Keratinocyte (primary cell): ENCODE measurements around the gene CPA3. TPM values are rescaled to one million over a fixed set of nuclear protein-coding genes. Genes with fewer than 3 reads are reported as not detected.

Source experiments
- DNase-seq: peaks from one replicate; pipeline ENCODE4 v3.0.0-alpha.2; 2011; ENCODE audit warnings: low read depth, missing footprints, low spot score
- FAIRE-seq: peaks from 2 replicates; lab custom pipeline; 2011; peaks lifted over from hg19 to GRCh38; lab: Jason Lieb, UNC
- H2AFZ ChIP-seq: 2 replicates; pipeline ENCODE4 v1.6.0; 2012; ENCODE audit warnings: low read length, control low read depth, inconsistent platforms; ENCODE audit not compliant: control insufficient read depth
- H3K27ac ChIP-seq: 2 replicates; pipeline ENCODE4 v1.5.1; 2011; ENCODE audit warnings: low read length; ENCODE audit not compliant: control insufficient read depth, insufficient read depth
- H3K27me3 ChIP-seq: 3 replicates; pipeline ENCODE4 v1.6.0; 2011; ENCODE audit warnings: low read length; ENCODE audit not compliant: control insufficient read depth, insufficient read depth; ENCODE audit errors: extremely low read depth
- H3K36me3 ChIP-seq, 2 experiments: 2 replicates in 1 of 2; 3 replicates in 1 of 2; pipeline ENCODE4 v1.5.1; 2011; ENCODE audit warnings: low read length in 2 of 2, mild to moderate bottlenecking in 1 of 2; ENCODE audit not compliant: control insufficient read depth in 2 of 2, insufficient read depth in 2 of 2; ENCODE audit errors: extremely low read depth in 1 of 2
- H3K4me1 ChIP-seq: 3 replicates; pipeline ENCODE4 v1.5.1; 2011; ENCODE audit warnings: low read length; ENCODE audit not compliant: control insufficient read depth, insufficient read depth; ENCODE audit errors: extremely low read depth
- H3K4me2 ChIP-seq: 3 replicates; pipeline ENCODE4 v1.6.0; 2011; ENCODE audit warnings: low read depth, low read length; ENCODE audit not compliant: control insufficient read depth, insufficient read depth; ENCODE audit errors: extremely low read depth
- H3K4me3 ChIP-seq, 3 experiments: fragments of 200-600 bp in 1 of 3; sonication (generic) in 1 of 3; 2 replicates in 2 of 3; 3 replicates in 1 of 3; pipeline ENCODE4 v1.5.1; 2011 to 2016; ENCODE audit warnings: low read length in 3 of 3, mild to moderate bottlenecking in 3 of 3, control low read depth in 2 of 3, inconsistent platforms in 1 of 3, low read depth in 1 of 3, mixed read lengths in 1 of 3, mixed run types in 1 of 3, moderate library complexity in 1 of 3; ENCODE audit not compliant: control insufficient read depth in 2 of 3, insufficient read depth in 2 of 3; ENCODE audit errors: extremely low read depth in 1 of 3
- H3K79me2 ChIP-seq: 2 replicates; pipeline ENCODE4 v1.6.0; 2012; ENCODE audit warnings: low read length; ENCODE audit not compliant: control insufficient read depth, insufficient read depth
- H3K9ac ChIP-seq: 3 replicates; pipeline ENCODE4 v1.6.0; 2011; ENCODE audit warnings: low read length; ENCODE audit not compliant: control insufficient read depth, insufficient read depth; ENCODE audit errors: extremely low read depth
- H3K9me1 ChIP-seq: 3 replicates; pipeline ENCODE4 v1.6.0; 2011; ENCODE audit warnings: low read length; ENCODE audit not compliant: control insufficient read depth, insufficient read depth; ENCODE audit errors: extremely low read depth
- H3K9me3 ChIP-seq: 2 replicates; pipeline ENCODE4 v1.5.1; 2012; ENCODE audit warnings: low read depth, low read length; ENCODE audit not compliant: control insufficient read depth
- H4K20me1 ChIP-seq: 3 replicates; pipeline ENCODE4 v1.6.0; 2011; ENCODE audit warnings: low read length; ENCODE audit not compliant: control insufficient read depth, insufficient read depth; ENCODE audit errors: extremely low read depth
- CTCF ChIP-seq, 3 experiments: IDR thresholded peaks in 1 of 3; conservative IDR thresholded peaks in 1 of 3; optimal IDR thresholded peaks in 1 of 3; 2 replicates in 2 of 3; 3 replicates in 1 of 3; pipeline versions ENCODE3 to v1.5.1; 2011; ENCODE audit warnings: low read length in 3 of 3, mild to moderate bottlenecking in 3 of 3, moderate library complexity in 2 of 3, control low read depth in 1 of 3, inconsistent platforms in 1 of 3; ENCODE audit not compliant: insufficient read depth in 2 of 3; ENCODE audit errors: extremely low read depth in 1 of 3
- EZH2 ChIP-seq: IDR thresholded peaks from one replicate; pipeline ENCODE4 v1.6.1; 2012; ENCODE audit warnings: inconsistent platforms, mild to moderate bottlenecking, low read length, moderate library complexity
- dilution Hi-C: fragments of 300-500 bp; cut with MboI; formaldehyde crosslinking; loops from one replicate; pipeline ENCODE4 v1.7.0; 2020; ENCODE audit warnings: low sequenced_read_pairs; ENCODE audit not compliant: extremely low pct_ligation_motif_present
- polyA plus RNA-seq, 5 experiments: library from polyadenylated mRNA; depleted of rRNA in 3 of 5; stranded (reverse) in 3 of 5; stranded (forward) in 1 of 5; unstranded in 1 of 5; fragments of >200 nt; gene quantifications; 1 replicate in 1 of 5; 2 replicates in 3 of 5; 3 replicates in 1 of 5; pipeline versions ENCODE4 v1.2.1 to v1.2.3, GENCODE V29; 2011 to 2012; ENCODE audit warnings: missing spikeins in 2 of 5, low read depth in 1 of 5, low replicate concordance in 1 of 5

Gene CPA3
- polyA plus RNA-seq, 1 donor (not counting 4 experiments of a cell fraction or from before 2014, with no cell fraction given), result not detected

DNA sequence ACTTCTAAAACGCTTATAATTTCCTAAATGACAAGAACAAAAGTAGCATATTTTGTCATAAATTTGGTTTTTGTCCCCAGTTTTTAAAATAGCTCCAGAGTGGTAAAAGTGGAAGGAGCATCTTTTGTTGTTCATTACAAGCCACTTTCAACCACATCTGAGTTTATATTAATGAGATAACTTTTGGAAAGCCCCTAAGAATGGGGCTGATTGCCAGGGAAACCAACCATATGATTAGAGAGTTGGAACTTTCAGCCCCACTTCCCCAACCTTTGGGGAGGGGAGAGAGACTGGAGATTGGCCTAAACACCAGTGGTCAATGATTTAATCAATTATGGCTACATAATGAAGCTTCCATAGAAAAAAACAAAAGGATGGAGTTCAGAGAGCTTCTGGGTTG lies 57.4 kb downstream of the CPA3 start:
- Histone ChIP-seq H3K4me3 (no peak overlapping the region), H3K9ac (no peak overlapping the region), H3K4me2 (no peak overlapping the region), H3K36me3 (no peaks in the 10 kb centered on the region), H2AFZ (no peak overlapping the region), H3K79me2 (no peaks in the 10 kb centered on the region), H4K20me1 (no peaks in the 10 kb centered on the region), H3K27me3 (peaks cover 3% of the 10 kb centered on the region), H3K27ac (no peak overlapping the region), H3K9me3 (no peaks in the 10 kb centered on the region), H3K4me1 (no peaks in the 10 kb centered on the region), H3K9me1 (no peaks in the 10 kb centered on the region)
- dilution Hi-C loops, result no loop called here
- no peak for FAIRE-seq
- TF ChIP-seq EZH2 (no peak), CTCF (optimal IDR thresholded peaks at IDR 0.05 in 1 of 3, IDR thresholded peaks at IDR 0.05 in 1 of 3, conservative IDR thresholded peaks at IDR 0.05 in 1 of 3; ENCODE audit: extremely low read depth in 1 of 3, insufficient read depth in 2 of 3, low read length in 3 of 3) (no peak)
- DNase-seq, result no peak

DNA sequence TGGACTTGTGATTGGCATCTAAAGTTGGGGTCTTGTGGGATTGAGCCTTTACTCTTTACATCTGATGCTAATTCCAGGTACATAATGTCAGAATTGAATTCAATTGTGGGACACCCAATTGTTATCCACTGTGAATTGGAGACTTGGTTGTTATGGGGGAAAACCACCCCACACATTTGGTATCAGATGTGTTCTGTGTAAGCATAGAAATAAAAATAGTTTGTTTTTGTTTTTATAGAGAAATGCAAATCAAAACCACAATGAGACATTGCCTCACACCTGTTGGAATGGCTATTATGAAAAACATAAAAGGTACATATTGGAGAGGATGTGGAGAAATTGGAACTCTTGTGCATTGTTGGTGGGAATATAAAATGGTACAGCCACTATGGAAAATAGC lies 58.5 kb downstream of the CPA3 start:
- H3K27me3 ChIP-seq, result peaks cover 3% of the 10 kb centered on the region
- H3K79me2 ChIP-seq, result no peaks in the 10 kb centered on the region
- H3K27ac ChIP-seq, result no peak overlapping the region
- H3K4me2 ChIP-seq, result no peak overlapping the region
- no peak for FAIRE-seq
- H2AFZ ChIP-seq, result no peak overlapping the region
- no peak overlapping the region for H3K4me3 ChIP-seq
- no peaks in the 10 kb centered on the region for H3K9me3 ChIP-seq
- no peaks in the 10 kb centered on the region for H3K4me1 ChIP-seq
- no peak for TF ChIP-seq EZH2
- no peak for TF ChIP-seq CTCF (optimal IDR thresholded peaks at IDR 0.05 in 1 of 3, IDR thresholded peaks at IDR 0.05 in 1 of 3, conservative IDR thresholded peaks at IDR 0.05 in 1 of 3; ENCODE audit: extremely low read depth in 1 of 3, insufficient read depth in 2 of 3, low read length in 3 of 3)
- H4K20me1 ChIP-seq, result no peaks in the 10 kb centered on the region
- dilution Hi-C loops, result no loop called here
- H3K9ac ChIP-seq, result no peak overlapping the region
- DNase-seq, result no peak
- no peaks in the 10 kb centered on the region for H3K36me3 ChIP-seq
- H3K9me1 ChIP-seq, result no peaks in the 10 kb centered on the region
